ENCODE measurements around the gene SLX4IP. TPM values are rescaled to one million over a fixed set of nuclear protein-coding genes. Genes with fewer than 3 reads are reported as not detected.

SLX4IP gene
- total RNA-seq, 1 donor from 2014 or later = 7.5 TPM

- DNase-seq = no peak
These were observed 217.7 kb downstream of the SLX4IP start for GRCh38 chr20:10652660-10653261.

DNA sequence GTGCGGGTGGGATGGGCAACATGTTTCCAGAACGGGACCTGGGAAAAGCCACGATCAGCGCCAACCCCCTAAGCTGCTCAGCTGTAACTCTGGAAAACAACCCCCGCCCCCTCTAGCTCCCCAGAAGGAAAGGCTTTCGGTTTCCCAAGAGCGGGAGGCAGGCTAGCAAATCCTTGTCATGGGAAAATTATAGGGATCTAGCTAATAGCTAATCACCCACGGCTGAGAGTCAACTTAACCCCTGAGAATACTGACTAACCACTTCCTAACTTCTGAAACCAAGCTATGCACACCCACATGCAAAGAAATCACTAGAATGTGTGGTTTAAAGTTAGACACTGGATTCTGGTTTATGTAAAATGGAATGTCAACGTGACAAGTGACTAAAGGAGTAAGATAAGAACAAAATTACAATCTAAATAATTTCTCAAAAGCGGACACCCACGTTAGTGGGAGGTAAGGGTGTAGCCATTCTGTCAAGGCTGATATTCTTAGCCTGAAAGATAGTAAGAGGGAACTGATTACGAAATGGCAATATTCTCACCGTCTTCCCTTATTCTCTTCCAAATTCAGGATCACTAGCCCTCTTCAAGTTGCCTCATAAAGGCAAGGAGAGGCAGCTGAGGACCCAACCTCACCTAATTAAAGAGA is 218.6 kb downstream of the SLX4IP start:
- no peak for DNase-seq

GRCh38 chr20:10654250-10654610 is 219.1 kb downstream of the SLX4IP start:
- DNase-seq = no peak

DNA sequence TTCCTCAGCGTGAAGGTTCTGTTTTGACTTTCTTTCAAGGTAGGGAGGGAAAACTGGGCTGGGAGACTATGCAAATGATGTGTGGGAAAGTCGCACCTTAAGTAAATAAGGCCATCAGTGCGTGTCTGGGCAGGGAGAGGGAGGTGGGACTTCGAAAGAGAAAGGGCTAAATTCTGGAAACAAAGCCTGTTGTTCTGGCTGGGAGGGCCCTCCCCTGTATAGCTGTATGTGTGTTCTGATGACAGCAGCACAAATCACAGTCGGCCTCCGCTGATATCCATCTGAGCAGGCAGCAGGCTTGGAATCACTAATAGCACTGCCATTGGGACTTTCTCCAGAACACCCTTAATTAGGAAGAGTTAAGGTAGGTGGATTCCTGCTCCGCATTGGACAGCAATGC is 219.5 kb downstream of the SLX4IP start:
- DNase-seq = no peak

DNA sequence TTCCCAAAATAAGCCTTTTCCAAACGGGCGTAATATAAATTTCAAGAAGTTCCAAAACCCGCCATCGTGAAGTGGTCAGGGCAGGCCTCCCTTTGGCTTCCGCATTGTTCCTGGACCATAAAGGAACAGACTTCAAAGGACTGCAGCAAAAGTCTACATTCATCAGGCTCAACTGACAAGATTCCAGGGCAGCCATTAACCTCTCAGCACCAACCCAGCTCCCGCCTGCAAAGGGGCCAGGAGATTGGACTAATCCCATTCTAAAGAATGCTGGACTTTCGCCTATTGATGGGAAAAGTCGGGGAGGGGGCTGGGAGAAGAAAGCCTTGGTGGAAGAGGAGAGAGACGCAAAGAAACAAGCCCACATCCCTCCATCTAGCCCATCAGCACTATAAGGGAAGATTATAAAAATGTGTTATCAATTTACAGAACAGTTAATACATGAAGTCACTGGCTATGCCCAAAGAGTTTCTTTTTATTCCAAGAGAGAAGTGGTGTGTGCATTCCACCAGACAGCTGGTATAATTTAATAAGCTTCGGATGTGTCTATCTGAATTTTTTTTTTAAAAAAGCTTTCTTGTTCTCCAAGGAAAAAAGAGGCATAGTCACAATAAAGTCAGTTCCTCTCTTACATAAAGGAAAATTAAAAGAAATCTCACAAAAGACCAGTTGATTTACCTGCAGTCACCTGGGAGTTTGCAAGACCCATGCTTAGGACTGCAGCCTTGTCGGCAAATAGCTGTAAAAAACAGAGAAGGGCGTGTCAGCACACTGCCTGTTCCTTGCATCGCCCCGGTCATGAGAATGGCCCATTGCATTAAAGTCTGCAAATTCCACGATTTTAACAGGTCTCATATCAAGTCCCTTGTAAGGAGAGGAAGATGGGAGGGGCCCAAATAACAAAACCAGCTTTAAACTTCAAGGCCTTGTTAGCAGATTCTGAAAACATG is 220.9 kb downstream of the SLX4IP start:
- no peak for DNase-seq

DNA sequence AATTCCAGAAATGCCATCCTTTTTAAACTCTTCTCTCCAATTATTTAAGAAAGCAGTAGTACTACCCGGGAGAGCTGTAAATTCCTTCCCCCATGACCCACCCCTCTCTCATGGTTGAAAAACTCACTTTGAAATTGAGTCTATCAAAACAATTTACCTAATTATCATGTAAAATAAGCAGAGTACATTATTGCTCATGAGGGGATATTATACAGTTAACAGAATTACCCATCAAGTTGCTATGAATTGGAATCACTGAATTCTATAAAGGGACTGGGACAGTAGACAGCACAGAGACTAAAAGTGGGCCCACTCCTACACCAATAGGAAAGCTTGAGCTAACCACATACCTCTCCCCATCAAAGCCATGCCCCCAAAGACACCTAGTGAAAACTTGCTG is 222.3 kb downstream of the SLX4IP start:
- no peak for DNase-seq

- no peak for DNase-seq
These were observed 223.1 kb downstream of the SLX4IP start for GRCh38 chr20:10658051-10658823.

DNA sequence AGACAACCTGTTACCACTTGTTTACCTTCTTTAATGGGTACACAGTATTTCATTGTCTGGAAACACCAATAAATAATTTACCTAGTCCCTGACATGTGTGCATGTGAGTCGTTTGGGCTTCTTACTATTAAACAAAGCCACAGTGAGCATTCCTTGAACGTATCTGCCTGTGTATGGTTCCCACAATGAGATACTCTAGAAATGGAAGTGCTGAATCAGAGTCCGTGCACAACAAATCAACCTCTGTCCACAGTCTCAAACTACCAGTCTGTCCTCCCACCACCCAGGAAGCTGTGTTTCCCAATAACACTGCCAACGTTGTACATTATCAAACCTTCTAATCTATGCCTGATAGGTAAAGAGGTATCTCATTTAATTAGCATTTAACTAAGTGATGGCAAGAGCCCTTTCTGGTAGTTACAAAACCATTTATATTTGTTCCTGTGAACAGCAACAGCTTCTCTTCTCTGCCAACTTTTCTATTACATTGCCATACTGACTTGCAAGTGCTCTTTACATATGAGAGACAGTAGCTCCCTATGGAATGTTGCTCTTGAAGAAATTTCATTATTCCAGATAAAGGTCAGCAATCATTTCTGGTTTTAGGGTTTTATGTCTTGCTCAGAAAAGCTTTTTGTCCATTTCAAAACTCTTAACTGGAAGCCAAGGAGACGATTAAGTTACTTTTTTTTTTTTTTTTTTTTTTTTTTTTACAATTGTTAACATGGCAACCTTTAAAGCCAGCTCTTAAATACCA is 223.9 kb downstream of the SLX4IP start:
- DNase-seq = no peak

- DNase-seq = no peak
These were observed 224.8 kb downstream of the SLX4IP start for GRCh38 chr20:10659651-10660601.

- DNase-seq = no peak
These were observed 225.6 kb downstream of the SLX4IP start for GRCh38 chr20:10660661-10661060.

- DNase-seq = no peak
These were observed 226.2 kb downstream of the SLX4IP start for GRCh38 chr20:10661261-10661660.

DNA sequence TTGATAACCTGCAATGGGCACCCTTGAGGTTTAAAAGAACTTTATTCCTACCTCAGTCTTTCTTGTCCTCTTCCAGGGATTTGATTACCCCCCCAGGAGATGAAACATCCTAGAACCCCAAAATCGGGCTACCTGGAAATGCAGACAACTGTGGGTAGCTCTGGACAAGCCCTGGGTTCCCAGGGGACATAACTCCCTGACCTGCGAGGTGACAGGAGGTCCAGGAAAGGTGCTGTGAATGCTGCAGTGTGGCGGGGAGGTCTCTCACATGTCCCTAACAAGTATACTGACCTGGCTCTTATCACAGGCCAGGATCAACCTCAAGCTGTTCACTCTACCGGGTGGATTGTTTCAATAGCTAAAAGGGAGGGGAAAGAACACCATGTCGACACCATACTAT is 227.0 kb downstream of the SLX4IP start:
- no peak for DNase-seq

DNA sequence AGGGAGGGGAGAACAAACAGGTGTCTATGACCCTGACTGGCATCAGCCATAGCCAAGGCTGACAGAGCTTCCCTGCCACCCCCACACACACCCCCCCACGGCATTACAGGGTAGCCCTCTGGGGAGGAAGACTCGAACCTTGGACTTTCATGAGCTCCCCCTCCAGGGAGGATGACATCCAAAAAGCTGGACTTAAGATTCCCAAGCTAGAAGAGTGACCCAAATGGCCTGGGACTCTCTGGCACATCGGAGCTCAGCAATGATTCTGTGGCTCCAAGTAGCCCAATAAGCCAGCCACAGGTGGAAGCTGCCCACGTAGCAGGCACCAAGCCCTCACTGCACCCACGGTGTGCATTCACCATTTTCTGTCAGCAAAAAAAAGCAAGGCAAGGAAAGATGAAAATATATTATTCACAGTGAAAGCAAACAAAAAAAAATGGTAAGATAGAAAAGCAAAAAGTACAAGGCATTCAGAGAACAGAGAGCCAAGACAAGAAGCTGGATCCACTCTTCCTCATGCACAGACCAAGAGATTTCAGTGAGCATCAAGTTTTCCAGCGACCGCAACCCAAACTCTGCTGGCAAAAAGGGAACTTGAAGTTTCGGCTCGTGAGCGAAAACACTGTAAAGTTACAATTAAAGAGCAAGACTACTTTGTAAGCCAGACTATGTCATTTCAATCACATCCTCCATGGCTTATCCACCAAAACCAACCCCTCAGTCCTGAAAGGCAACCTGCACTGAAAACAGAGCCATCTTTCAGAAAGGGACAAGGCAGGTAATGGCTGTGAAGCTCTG is 227.8 kb downstream of the SLX4IP start:
- no peak for DNase-seq

GRCh38 chr20:10663756-10664155 is 228.7 kb downstream of the SLX4IP start:
- no peak for DNase-seq

DNA sequence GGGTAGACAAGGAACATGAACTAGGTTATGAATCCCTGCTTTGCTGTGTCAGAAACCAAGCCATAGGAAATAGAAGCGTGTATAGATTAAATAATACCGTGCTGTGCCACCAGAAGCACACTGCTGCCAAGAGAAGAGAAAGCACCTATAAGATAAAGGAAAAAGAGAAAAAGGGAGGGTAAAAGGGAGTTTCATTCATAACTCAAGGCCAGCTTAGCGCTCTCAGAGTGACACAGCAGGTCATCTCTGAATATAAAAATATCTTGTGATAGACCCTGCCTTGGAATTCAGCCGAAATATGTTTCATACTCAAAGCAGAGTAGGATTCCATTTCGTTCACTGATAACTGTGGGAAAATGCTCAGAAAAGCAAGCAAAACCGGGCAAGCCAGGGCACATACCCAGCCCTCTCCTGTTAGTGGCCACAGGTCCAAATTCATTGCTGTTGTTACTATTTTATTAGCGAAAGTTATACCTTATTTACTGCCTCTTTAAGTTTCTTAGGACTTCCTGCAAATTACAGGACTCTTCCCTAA is 230.0 kb downstream of the SLX4IP start:
- DNase-seq = no peak

DNA sequence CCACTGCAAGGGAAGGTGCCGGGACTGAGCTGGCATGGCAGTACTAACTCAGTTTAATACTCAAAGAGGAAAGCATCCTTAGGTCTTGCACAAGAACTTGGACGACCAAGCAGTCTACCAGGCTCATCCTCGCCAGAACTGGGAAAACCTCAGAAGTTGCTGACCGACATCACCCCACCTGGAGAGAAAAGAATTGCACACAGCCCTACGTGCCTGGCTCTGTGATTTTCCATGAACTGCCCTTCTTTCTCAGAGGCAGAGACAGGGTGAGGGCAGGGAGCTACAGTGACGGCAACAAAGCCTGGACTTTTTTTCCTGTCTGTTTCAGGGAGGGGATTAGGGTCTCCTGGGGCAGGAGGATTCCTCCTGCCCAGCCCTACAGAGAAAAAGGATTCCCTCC is 230.7 kb downstream of the SLX4IP start:
- DNase-seq = no peak

GRCh38 chr20:10666221-10667076 is 231.3 kb downstream of the SLX4IP start:
- no peak for DNase-seq

- DNase-seq = peak; percentile 14
These were observed 231.9 kb downstream of the SLX4IP start for GRCh38 chr20:10667077-10667401.
